Umbilical cord (tissue), 2 donors: ENCODE results near the gene IL20RB. TPM values are rescaled to one million over a fixed set of nuclear protein-coding genes. Genes with fewer than 3 reads are reported as not detected.
A peak's percentile ranks its signal among the peaks of the same experiment; 100 is the strongest.
"Not testable (repeated sequence)": the region's sequence is repeated elsewhere in the genome, so short reads cannot be mapped to it uniquely, and the experiment has no call there.

Experiments used
- DNase-seq: peaks from one replicate; pipeline ENCODE4 v3.0.0-alpha.2; 2015; ENCODE audit warnings: low spot score
- total RNA-seq: library from RNA; depleted of rRNA; stranded (reverse); fragments of >200 nt; gene quantifications from one replicate; pipeline ENCODE4 v1.2.3, GENCODE V29; 2014; ENCODE audit warnings: low replicate concordance; ENCODE audit not compliant: insufficient read depth

Gene IL20RB
- total RNA-seq, 1 donor from 2014 or later = 2.9 TPM

GRCh38 chr3:136984837-136985236 lies 27.1 kb downstream of the IL20RB start:
- peak; percentile 63 for DNase-seq

GRCh38 chr3:136987398-136987980 lies 29.7 kb downstream of the IL20RB start:
- not testable (repeated sequence) for DNase-seq

GRCh38 chr3:136988651-136989050 lies 30.9 kb downstream of the IL20RB start:
- DNase-seq = no peak

- no peak for DNase-seq
Measured at GRCh38 chr3:136989781-136990524, 32.2 kb downstream of the IL20RB start.

DNA sequence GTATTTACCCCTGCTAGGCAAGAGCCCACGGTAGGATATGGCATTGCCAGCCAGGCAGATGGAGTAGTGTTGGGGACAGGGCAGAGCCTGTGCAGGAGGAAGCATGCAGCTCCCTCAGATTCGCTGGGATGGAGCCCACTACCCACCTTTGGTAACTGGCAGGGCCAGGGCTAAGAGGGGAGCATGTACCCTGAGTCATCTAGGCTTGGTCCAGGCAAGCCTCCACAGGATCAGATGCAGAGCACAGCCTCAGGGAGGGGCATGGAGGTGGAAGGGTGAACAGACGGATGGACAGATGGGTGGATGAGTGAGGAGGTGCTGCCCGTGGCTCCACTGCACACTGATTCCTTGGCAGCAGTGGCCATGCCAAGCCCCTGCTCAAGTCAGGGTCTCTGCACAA lies 33.0 kb downstream of the IL20RB start:
- DNase-seq = no peak

DNA sequence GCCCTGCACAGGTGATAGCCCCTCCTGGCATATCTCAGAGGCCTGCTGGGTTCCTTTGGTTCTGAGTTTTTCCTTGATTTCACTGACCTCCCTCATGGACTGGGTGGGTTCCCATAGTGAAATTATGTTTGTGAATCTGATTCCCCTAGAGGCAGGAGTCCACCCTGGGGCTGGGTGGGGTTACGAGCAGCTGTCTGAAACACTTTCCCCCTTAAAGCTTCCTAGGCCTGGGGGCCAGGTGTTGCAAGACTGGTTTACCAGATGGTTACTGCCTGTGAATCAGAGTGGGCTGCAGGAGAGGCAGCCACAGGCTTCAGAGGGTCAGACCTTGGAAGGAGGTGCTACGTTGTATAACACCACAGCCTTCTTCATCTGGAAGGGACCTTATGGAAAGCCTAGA lies 34.3 kb downstream of the IL20RB start:
- DNase-seq = no peak

- peak; percentile 65 for DNase-seq
Measured at GRCh38 chr3:136994772-136995516, 37.2 kb downstream of the IL20RB start.

DNA sequence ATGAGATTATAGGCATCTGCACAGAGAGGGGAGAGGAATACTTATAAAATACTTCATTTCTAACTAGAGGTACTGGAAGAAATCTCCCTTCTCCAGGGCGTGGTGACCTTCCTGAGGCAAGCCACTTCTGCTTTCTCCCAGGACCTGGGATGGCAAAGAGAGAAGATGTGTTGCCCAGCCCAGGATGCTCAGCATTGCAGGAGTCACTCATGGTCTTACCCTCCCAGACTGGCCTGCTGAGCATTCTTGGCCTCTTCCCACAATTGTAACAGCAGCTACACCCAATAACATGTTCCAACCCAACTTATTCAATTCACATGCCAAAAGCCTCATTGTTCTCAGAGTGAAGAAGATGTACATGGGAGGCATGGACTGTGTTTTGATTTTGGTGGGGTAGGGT lies 37.9 kb downstream of the IL20RB start:
- no peak for DNase-seq

DNA sequence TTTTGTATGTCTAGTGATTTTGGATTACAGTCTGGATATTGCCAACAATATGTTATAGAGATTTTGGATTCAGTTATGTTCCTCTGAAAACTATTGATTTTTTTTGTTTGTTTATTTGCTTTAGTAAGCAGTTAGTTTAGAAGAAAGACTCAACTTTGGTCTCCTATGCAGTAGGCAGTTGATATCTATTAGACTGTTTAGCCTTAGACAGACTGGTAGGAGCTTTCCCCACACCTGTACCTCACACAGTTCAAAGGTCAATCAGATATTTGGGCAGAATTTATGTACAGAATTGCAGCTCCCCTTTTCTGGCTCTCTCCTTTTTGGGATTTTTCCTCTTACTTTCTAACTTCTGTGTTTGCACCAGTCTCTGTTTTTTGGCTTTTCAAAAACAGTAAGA lies 42.3 kb downstream of the IL20RB start:
- DNase-seq = no peak

DNA sequence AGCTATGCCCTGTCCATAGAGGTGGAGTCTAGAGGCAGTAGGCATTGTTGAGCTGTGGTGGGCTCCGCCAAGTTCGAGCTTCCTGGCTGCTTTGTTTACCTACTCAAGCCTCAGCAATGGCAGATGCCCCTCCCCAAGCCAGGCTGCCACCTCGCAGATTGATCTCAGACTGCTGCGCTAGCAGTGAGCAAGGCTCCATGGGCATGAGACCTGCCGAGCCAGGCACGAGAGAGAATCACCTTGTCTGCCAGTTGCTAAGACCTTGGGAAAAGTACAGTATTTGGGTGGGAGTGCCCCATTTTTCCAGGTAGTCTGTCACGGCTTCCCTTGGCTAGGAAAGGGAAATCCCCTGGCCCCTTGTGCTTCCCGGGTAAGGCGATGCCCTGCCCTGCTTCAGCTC lies 49.6 kb downstream of the IL20RB start:
- not testable (repeated sequence) for DNase-seq

- DNase-seq = no peak
Measured at GRCh38 chr3:137008131-137008530, 50.3 kb downstream of the IL20RB start.

GRCh38 chr3:137008976-137009375 lies 51.2 kb downstream of the IL20RB start:
- DNase-seq = no peak

GRCh38 chr3:137010137-137010536 lies 52.4 kb downstream of the IL20RB start:
- DNase-seq = no peak

DNA sequence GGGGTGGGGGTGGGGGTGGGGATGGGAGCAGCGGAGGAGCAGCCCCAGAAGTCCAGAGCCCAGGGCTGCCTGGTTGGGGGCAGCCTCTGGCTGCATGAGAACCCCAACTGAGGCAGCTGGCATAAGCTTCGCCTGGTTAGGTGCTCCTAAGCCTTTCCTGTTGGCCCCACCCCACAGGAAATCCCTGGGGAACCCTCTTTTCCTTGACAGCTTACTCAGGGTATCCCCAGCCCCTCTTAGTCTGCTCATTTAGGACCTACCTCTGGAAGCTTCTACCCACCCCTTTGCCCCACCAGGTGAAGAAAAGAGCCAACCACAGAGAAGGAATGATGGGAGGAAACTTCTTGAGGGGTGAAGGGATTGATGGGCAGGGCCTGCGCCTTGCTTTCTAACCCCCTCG lies 53.4 kb downstream of the IL20RB start:
- no peak for DNase-seq

DNA sequence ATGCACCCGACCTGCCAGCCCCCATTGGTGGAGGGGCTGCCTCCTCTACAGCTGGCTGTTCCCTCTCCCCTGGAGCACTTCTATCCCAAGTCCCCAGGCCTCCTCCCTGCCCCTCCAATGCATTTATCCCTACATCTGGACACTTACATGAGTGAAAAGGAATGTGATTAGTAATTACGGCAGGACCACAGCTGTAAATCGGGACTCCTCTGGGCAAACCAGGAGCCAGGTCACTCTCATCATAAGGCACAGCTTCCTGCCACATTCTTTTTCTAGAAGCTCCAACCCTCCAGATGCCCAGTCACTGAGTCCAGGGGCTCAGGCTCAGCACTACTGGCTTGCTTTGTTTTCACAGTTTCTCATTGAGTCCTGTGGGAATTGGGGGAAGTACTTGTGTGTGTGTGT lies 54.3 kb downstream of the IL20RB start:
- no peak for DNase-seq

GRCh38 chr3:137013951-137014688 lies 56.3 kb downstream of the IL20RB start:
- peak; percentile 93 for DNase-seq

DNA sequence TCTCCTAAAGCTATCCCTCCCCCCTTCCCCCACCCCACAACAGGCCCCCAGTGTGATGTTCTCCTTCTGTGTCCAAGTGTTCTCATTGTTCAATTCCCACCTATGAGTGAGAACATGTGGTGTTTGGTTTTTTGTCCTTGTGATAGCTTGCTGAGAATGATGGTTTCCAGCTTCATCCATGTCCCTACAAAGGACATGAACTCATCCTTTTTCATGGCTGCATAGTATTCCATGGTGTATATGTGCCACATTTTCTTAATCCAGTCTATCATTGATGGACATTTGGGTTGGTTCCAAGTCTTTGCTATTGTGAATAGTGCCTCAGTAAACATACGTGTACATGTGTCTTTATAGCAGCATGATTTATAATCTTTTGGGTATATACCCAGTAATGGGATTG lies 59.5 kb downstream of the IL20RB start:
- not testable (repeated sequence) for DNase-seq

DNA sequence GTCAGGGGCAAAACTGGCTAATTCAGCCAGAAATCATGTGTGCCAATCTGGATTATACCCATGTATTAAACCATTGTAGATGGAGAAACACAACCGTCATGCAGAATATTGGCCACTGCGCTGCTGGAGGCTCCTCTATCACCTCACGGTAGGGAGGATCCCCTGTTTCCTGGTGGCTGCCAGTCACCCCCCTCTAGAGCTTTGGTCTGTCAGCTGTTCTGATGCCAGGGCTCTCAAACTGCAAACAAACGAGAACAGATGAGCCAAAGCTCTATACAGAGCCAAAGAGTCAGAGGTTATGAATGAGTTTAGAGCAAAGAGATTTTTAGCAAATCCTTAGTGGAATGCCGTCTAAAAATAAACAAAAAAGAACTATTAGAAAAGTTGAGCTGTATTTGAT lies 62.5 kb downstream of the IL20RB start:
- no peak for DNase-seq

DNA sequence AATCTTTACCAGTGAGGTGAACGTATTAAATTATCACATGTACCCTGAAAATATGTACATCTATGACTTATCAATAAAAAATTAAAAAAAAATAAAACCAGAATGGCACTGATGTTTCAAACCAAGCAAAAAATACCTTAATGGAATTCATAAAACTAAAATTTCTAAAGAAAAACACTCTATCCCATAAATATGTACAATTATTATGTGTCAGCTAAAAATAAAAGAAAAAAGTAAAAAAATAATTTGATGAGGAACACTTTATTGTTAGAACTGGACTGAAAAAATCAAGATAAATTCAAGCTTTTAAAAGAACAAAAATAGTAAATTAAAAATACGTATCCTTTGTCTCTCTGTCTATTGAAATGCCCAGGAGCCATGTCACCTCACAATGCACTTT lies 63.1 kb downstream of the IL20RB start:
- DNase-seq = no peak

DNA sequence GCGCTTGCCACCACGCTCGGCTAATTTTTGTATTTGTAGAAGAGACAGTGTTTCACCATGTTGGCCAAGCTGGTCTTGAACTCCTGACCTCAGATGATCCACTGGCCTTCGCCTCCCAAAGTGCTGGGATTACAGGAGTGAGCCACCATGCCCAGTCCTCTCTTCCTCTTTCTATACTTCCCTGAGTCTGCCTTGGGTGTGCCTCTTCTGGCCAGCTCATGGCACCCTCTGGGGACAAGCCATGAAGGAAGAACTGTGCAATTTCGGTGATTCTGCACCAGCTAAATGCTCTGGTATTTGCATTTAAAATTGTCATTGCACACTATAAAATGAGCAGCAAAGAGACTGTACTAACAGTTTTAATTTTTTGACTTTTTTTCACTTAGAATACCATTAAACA lies 66.6 kb downstream of the IL20RB start:
- DNase-seq = no peak

- no peak for DNase-seq
Measured at GRCh38 chr3:137026701-137027100, 68.9 kb downstream of the IL20RB start.

GRCh38 chr3:137032465-137033120 lies 74.8 kb downstream of the IL20RB start:
- DNase-seq = peak; percentile 83
